Measurements from ENCODE around the gene TAF5L.

TAF5L gene

GRCh38 chr1:229619002-229619401 is 6.9 kb downstream of the TAF5L start:
- no peak for DNase-seq (ENCODE audit: low read depth)
- no peak for TF ChIP-seq CTCF (conservative IDR thresholded peaks at IDR 0.05; ENCODE audit: control insufficient read depth, insufficient read depth, low read depth, low read length)

GRCh38 chr1:229617351-229618100 is 8.4 kb downstream of the TAF5L start:
- TF ChIP-seq CTCF (conservative IDR thresholded peaks at IDR 0.05; ENCODE audit: control insufficient read depth, insufficient read depth, low read depth, low read length) = no peak
- no peak overlapping the region for H3K4me3 ChIP-seq (ENCODE audit: control insufficient read depth, low read depth, low read length)
- no peak for DNase-seq (ENCODE audit: low read depth)

More at GRCh38 chr1:229619002-229619401, 6.9 kb downstream of the TAF5L start:
- H3K4me3 ChIP-seq (ENCODE audit: control insufficient read depth, low read depth, low read length) = no peak overlapping the region

- no peak overlapping the region for H3K4me3 ChIP-seq (ENCODE audit: control insufficient read depth, low read depth, low read length)
- no peak for DNase-seq (ENCODE audit: low read depth)
- TF ChIP-seq CTCF (conservative IDR thresholded peaks at IDR 0.05; ENCODE audit: control insufficient read depth, insufficient read depth, low read depth, low read length) = no peak
Observed at GRCh38 chr1:229614701-229615100, 11.2 kb downstream of the TAF5L start.

- TF ChIP-seq CTCF (conservative IDR thresholded peaks at IDR 0.05; ENCODE audit: control insufficient read depth, insufficient read depth, low read depth, low read length) = no peak
- H3K4me3 ChIP-seq (ENCODE audit: control insufficient read depth, low read depth, low read length) = no peak overlapping the region
- DNase-seq (ENCODE audit: low read depth) = no peak
Observed at GRCh38 chr1:229613938-229614337, 12.0 kb downstream of the TAF5L start.

- no peak overlapping the region for H3K4me3 ChIP-seq (ENCODE audit: control insufficient read depth, low read depth, low read length)
- TF ChIP-seq CTCF (conservative IDR thresholded peaks at IDR 0.05; ENCODE audit: control insufficient read depth, insufficient read depth, low read depth, low read length) = no peak
- no peak for DNase-seq (ENCODE audit: low read depth)
Observed at GRCh38 chr1:229608590-229608989, 17.3 kb downstream of the TAF5L start.

- H3K4me3 ChIP-seq (ENCODE audit: control insufficient read depth, low read depth, low read length) = no peak overlapping the region
- DNase-seq (ENCODE audit: low read depth) = no peak
- no peak for TF ChIP-seq CTCF (conservative IDR thresholded peaks at IDR 0.05; ENCODE audit: control insufficient read depth, insufficient read depth, low read depth, low read length)
Observed at GRCh38 chr1:229607370-229607769, 18.6 kb downstream of the TAF5L start.
